HUDEP-2 (cell line): ENCODE data around the gene RAP1GAP2.
"Not testable (repeated sequence)": the region's sequence is repeated elsewhere in the genome, so short reads cannot be mapped to it uniquely, and the experiment has no call there.

Source experiments
- DNase-seq, 76 experiments: peaks; one replicate each; lab custom pipeline; 2025; ENCODE audit not compliant: unreplicated experiment in 76 of 76; lab: John Stamatoyannopoulos, UW

The RAP1GAP2 gene

DNA sequence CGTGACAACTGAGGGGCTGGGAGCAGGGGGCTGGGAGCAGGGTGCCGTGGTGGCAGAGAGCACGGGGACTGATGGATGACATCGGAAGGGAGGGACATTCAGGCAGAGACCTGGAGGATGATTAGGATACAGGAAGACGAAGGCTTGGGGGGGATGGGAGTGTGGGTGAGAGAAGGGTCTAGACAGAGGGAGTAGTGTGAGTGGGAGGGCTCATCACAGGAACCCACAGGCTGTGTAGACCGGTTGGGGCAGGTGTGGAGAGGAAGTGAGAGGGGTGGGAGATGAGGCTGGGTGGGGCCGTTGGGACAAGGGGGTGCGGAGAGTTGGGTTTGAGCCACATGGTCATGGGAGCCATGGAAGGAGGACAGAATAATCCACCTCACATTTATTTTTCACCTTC, 83.8 kb downstream of the RAP1GAP2 start:
- no peak for DNase-seq

DNA sequence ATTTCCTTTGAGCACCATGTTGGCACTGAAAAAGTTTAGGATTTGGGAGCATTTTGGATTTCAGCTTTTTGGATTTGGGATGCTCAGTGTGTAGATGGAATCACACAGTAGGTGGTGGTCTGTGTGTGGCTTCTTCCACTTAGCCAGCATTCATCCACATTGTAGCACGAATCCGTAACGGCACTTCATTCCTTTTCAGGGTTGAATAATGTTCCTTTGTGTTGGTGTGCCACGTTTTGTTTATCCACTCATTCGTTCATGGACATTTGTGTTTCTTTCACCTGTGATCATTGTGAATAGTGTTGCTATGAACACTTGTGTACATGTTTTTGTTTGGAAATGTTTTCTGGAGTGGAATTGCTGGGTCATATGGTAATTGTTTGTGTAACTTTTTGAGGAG, 85.1 kb downstream of the RAP1GAP2 start:
- DNase-seq, result no peak

DNA sequence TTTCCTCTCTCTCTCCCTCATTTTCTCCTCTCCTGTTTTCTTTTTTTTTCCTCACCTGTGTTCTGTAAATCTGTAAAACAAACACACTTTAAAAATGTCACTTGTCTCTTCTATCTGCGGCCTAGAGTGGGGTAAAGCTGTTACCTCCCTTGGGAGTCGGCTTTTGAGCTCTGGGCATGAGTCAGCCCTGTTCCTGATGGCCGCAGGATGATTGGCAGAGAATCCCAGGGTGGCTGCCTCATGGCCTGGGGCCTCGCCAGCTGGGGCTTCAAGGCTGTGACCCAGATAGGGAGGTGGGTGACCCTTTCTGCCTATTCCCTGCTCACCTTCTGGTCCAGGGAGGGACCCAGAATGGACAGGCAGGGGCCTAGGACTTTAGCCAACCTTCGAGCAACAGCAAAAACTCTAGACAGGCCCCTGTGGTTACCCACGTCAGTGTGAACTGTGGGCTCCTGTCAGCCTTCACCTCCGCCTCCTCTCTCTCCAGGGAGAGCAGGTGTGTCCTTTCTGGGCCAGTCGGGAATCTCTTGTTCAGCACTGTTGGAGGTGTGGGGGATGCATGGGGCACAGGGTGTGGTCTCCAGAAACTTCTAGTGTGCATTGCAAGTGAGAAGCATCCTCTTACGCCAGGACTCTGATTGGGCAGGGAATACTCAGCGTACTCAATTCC, 87.4 kb downstream of the RAP1GAP2 start:
- DNase-seq, result peak in 2 of 76 experiments; percentile 2 to 8

DNA sequence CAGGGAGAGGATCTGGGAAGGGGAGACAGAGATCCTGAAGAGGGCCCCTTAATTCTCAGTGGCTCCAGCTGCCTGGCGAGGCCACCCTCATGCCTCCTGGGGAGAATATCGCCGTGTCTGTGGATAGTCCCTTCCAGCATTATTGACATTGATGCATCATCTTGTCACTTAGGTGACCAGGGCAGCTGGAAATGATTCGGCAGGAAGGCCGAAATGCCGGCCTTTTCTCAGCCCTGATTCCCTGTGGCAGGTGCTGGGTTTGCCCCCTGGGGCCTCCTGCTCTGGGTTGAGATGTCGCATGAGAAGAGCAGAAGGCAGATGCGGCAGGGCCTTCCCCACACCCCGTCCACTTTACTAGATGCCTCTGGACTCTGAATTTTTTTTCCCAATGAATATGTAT, 89.5 kb downstream of the RAP1GAP2 start:
- DNase-seq, result no peak

DNA sequence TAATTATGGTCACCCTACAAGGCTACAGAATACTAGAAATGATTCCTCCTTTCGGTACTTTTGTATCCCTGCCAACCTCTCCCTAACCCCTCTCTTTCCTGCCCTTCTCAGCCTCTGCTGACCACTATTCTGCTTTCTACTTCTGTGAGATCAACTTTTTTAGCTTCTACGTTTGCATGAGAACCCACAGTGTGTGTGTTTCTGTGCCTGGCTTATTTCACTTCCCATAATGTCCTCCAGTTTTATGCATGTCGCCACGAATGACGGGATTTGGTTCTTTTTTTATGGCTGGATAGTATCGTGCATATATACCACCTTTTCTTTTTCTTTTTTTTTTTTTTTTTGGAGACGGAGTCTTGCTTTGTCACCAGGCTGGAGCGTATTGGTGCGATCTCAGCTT, 92.1 kb downstream of the RAP1GAP2 start:
- no peak for DNase-seq

DNA sequence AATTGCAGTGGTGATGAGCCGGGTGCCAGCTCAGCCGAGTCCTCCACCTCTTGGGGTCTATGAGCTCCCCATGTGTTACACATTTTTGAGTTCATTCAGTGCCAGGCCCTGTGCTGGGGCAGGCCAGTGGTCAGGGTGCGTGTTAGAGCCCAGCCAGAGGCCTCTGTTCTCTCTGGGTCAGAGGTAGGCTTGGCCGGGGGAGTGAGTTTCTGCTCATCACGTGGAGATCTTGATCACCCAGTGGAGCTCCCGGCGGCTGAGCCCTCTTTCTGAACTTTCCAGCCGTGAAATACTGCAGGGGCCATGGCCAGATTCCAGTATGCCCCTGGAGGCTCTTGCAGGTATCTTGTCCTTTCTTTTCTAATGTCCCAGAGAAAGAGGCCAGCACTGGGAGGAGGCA, 93.0 kb downstream of the RAP1GAP2 start:
- DNase-seq, result no peak

DNA sequence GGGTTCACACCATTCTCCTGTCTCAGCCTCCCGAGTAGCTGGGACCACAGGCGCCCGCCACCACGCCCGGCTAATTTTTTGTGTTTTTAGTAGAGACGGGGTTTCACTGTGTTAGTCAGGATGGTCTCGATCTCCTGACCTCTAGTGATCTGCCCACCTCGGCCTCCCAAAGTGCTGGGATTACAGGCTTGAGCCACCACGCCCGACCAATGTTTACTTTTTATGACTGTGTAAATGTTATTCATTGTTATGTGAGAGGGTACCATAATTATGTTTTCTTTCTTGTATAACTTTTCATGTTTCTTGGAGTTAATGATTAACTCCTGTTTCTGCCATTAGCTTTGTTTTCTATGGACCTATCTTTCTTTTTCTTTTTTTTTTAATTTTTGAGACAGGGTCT, 94.5 kb downstream of the RAP1GAP2 start:
- not testable (repeated sequence) for DNase-seq

DNA sequence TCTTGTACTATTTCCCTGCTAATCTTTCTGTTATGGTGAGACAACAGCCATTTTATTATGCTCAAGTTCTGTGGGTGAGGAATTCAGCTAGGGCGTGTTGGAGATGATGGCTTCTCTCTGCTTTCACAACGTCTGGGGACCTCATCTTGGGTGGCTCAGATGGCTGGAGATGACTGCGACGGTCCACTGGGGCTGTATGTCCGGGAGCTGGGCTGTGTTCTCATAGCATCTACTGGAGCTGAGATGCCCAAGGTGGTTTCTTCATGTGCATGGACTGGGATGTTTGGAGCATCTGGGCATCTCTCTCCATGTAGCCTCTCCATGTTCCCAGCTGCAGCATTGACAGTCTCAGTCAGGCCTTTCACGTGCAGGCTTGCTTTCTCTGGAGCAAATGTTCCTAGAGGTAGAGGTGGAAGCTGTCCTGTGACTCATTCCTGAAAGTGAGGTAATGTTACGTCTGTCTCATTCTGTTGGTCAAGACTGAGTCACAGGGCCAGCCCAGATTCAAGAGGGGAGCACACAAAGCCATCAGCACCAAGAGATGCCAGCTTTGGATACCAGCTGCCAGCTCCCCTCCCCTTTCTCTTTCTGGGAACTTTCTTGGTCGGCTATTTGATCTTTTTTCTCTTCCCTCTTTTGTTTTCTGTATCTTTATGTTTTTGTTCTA, 96.2 kb downstream of the RAP1GAP2 start:
- DNase-seq, result no peak

DNA sequence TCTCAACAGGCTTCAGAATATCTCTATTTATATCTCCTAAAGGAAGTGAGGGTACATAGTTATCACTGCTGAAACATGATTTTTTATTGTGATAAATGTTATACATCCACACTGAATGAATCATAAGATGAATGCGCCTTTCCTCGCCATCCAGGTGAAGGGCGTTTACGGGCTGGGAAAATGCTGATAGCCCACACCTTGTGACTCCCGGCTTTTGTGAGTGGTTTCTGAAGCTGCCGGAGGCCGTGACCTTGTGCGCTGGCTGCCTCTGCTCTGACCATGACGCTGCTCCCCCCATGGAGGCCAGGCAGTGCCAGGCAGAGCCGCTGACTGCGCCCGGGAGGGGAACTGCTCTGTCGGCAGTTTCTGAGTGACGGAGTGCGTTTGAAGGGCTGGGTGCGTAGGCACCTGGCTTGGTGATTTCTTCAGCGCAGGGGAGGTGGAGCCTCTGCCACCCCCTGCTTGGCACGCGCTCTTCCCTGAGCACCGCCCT, 97.2 kb downstream of the RAP1GAP2 start:
- DNase-seq, result no peak

DNA sequence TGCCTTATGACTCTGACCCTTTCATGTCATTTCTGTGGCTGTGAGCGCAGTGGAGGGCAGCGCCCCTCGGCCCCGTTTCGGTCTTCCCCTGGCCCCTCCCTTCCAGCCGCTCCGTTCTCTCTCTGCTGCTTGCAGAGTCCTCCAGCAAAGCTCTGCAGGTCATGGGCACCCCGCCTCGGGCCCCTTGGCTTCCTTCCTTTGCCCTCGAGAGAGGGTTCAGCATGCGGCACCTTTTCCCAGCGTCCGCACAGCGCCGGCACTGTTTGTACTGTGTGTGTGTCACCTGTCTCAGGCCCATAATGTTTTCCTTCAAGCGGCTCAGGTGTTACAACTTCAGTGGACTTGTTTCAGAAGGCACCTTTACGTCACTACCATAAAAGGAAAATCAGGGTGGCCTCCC, 98.5 kb downstream of the RAP1GAP2 start:
- no peak for DNase-seq

DNA sequence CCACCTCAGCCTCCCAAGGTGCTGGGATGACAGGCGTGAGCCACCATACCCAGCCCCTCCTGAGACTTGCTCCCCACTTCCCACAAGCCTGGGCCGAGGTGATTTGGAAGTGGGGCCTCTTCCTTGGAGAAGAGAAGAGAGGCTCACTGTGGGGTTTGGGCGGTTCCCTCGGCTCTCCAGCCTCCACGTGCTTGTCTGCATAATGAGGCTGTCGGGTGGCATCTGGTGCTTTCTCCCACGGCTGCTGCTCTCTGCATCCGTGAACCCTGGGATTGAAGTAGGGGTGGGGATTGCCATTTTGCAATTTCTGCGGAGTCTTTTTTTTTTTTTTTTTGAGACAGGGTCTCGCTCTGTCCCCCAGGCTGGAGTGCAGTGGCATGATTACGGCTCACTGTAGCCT, 101.4 kb downstream of the RAP1GAP2 start:
- DNase-seq, result no peak

DNA sequence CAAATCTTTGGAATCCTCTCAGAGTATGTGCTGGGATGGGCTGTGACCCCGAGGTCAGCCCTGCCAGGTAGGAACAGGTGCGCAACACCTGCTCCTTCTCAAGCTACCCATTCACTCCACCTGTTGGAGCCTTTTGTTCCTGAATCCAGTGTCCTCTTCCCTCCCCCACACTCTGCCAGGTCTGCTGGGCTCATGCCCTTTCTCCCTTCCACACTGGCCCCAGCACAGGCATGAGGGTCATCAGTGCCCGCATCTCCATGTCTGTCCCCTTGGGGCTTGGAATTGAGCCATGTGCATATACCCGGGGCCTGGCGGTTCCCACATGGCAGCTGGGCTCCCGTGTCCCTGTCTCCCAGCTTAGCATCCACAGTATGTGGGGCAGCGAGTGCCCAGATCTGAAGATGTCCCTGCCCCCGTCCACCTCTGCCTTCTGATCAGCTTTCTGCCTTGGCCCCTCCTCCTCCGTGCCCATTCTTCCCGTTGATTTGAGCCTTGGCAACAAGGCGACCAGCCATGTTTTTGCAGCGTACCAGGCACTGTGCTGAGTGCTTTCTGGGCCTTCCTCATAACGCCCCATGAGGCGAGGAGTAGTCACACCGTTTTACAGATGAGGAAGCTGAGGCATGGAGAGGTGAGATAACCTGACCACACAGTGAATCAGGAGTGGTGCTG, 102.2 kb downstream of the RAP1GAP2 start:
- no peak for DNase-seq

DNA sequence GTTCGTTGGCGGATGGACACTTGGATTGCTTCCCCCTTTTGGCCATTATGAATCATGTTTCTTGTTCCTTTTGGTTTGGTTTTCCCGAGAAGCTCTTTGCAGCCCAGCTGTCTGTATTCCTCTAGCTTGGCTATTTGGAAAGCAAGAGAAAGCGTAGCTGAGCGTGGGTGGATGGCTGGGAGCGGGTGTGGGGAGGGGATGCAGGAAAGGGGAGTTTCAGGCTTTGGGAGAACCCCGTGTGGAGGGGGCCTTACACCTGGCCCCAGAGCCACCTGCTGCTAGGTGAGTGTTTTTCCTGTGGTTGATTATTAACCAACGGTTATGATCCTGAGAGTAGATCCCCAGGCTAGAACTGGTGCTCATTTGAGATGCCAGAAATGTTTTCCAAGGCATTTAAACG, 103.7 kb downstream of the RAP1GAP2 start:
- DNase-seq, result no peak

DNA sequence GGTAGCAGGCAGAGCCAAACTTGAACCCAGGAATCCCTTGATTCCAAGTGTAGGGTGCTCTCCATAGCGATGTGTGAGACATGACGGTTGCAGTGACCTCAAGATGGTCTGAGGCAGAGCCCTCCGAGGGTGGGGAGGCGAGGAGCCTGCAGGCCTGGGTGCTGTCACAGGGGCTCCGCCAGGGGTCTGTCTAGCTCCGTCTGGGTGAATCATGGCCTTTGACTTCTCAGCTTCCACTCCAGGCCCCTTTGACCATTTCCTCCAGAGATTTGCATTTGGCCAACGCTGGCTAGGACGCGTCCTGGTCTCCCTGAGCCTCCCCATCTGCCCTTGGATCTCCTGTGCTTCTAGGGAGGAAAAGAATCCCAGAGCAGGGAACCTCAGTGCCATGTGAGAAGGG, 104.6 kb downstream of the RAP1GAP2 start:
- DNase-seq, result no peak

DNA sequence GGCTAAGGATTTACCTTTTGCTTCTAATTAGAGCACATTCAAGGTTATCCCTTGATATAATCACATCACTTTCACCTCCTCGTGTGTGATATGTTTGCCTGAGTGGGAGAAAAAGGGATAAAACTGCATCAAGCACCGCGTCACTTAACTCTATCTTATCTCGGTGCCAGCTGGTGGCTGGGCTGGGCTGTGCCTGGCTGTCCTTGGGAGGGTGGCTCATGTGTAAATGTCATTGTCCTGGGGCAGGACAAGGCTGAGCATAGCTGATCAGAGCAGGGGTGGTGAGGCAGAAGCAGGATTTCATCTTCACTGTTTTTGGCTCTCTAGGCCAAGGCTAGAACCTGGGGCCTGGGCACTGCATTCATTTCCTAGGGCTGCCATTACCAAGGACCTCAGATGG, 105.3 kb downstream of the RAP1GAP2 start:
- DNase-seq, result peak in 6 of 76 experiments; percentile 2 to 20 (median 10)

DNA sequence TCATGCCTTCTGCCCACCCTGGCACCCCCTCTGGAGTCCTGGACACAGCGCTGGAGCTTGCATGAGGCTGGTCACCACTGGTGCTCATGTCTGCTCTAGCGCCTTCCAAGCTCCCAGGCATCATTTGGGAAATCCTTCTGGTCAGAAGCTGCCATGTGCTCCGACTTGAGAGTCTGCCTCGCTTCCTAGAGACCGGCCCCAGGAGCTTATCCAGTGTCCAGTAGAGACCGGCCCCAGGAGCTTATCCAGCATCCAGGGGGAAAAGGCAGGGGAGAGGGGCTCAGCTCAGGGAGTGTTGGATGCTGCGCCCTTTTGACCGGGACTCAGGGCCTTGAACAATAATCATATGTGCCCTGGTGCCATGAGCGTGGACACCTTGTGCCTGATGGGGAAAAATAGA, 106.3 kb downstream of the RAP1GAP2 start:
- DNase-seq, result no peak

DNA sequence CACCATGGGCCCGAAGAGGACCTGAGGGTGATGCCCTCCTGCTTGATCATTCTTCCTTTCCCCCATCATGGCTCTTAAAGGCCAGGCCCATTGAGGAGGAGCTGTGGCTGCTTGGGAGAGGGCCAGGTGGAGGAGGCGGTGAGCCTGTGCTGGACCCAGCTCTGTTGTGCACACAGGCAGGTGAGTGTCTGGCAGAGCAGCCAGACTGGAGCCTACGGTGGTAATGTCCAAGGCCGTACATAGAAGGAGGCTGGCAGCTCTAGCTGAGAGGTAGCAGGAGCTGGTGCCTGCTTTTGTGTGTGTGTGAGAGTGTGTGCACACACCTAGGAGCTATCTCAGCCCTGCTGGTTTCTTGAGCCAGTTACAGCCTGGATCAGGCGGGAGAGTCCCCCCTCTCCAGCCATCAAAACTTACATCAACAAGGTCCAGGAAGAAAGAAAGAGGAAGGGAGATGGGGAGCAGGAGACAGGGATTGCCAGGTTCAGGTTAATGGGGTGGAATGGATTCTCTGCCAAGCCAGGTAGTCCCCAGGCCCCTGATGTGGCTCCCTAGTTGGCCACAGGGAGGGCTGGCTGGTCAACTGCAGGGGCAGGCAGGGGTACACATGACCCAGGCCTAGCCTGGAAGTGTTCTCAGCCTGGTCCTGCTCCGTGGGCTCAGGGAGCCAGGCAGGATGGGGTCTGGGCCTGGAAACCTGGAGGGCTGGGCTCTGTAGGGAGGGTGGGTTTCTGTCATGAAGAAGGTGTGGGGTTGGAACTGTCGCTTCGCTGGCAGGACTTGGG, 107.1 kb downstream of the RAP1GAP2 start:
- DNase-seq, result no peak

DNA sequence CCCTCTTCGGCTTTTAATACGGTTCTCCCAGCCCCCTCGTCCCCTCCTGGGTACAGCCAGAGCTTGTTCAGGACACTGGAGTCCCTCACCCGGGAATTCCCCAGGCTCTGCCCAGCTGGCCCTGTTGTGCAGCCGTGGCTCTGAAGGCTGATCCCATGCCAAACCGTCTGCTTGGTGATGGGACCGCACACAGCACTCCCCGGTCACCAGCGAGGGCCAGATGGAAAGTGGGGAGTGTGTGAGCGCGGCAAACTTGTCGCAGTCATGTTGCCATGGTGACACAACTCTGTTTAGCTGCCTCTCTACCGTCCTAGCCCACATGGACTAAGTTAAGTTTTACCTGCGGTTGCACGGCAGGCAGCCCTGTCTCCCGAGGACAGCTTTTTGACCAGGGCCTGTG, 107.9 kb downstream of the RAP1GAP2 start:
- DNase-seq, result no peak

DNA sequence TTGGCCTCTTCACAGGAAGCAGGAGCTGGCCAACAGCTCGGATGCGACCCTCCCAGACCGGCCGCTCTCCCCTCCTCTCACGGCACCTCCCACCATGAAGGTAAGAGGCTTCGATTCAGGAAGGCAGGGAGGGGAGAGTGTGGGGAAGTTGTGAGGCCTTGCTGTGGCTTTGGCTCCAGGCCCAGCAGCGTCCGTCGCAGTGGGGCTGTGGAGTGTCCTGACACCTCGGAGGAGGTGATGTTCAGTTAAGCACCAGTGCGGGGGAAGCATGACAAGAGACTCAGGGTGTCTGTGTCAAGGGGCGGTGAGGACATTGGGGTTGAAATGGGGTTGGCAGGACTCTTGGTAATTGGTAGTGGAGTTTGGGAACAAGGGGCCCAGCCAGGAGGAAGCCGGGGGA, 109.0 kb downstream of the RAP1GAP2 start:
- peak in 3 of 76 experiments; percentile 12 to 25 (median 16) for DNase-seq

DNA sequence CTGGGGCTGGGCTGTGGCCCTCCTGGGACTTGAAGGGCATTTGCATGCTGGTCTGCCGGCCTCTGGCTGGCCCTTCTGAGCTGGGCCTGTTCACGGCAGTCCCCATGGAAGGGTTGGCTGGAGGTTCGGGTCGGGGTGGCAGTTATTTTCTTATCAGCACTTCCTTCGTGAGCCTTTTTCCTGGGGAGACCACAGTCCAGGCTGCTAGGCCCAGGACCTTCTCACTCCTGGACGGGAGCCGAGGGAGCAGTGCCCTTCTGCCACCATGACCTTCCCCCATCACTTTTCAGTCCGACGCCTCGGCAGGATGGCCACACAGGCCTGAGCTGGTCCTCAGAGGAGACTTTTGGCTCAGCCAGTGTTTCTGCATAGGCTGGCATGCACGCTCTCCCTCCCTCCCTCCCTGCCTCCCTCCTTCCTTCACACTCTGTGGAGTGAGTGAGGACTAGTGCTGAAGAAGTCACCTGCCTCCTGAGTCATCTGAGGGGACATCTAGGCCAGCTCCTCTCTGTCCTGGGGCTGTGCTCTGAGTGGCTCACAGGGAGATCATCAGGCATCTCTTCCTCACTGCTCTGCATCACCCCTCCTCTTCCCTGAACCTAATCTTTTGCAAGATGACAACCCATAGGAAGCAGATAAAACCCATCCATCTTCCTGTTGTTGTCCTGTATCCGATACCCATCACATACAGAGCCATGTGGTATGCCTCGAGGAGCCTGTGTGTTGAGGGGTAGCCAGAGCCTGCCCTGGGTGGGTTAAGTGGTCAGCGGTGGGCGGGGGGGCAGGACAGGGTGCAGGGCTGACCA, 109.7 kb downstream of the RAP1GAP2 start:
- DNase-seq, result no peak
